ENCODE measurements around the gene SNRPD3.
"Not testable (repeated sequence)": the region's sequence is repeated elsewhere in the genome, so short reads cannot be mapped to it uniquely, and the experiment has no call there.

The SNRPD3 gene

DNA sequence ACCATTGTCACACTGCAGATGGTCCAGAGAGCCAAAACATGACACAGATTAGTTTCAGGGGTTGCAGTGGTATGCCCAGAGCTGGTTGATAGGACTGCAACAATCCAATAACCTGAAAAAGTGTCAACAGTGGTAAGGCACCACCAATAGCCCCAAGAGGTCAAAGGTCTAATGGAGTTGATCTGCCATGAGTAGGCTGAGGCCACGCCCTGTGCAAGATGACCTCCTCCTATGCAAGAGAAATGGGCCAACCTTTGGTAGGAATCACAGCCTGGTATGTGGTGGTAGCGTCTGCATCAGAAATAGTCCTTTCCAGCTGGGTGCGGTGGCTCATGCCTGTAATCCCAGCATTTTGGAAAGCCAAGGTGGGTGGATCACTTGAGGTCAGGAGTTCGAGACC lies 20.5 kb upstream of the SNRPD3 start:
- DNase-seq = no peak

DNA sequence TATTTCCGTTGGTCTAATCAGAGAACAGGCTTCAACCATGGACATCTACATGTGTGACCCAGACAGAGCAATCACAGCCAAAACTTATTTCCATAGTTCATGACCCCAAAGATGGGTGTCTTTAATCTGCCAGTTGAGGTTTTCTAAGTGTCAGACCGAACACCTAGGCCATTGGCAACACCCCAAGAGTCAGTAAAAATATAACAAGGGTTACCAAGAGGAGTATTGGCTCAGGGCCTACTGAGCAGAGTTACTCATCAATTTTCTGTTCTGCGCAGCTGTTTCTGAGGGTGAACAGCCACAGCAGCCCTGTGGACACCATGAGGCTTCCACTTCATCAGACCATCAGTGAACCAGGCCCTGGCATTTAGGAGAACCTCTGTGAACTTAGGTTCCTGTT lies 19.7 kb upstream of the SNRPD3 start:
- no peak for DNase-seq

DNA sequence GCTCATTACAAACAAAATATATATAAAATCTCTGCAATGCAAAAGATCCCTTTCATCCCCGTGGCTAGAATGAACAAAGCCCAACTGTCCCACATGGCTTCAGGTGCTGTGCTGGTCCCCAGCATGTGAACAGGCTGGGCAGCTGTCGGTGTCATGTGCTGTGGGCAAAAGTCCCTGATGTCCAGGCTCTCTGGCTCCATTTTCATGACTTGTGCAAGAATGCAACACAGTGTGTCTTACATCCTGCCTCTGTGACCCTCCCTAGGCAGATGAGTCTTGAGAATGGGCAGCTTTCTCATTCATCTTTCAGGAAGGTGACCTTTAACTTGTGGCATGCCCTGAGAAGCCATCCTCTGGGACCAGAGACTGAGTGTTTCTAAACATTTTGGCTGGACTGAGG lies 15.3 kb upstream of the SNRPD3 start:
- DNase-seq = no peak

- no peak for DNase-seq
Measured at GRCh38 chr22:24541681-24542515, 13.9 kb upstream of the SNRPD3 start.

DNA sequence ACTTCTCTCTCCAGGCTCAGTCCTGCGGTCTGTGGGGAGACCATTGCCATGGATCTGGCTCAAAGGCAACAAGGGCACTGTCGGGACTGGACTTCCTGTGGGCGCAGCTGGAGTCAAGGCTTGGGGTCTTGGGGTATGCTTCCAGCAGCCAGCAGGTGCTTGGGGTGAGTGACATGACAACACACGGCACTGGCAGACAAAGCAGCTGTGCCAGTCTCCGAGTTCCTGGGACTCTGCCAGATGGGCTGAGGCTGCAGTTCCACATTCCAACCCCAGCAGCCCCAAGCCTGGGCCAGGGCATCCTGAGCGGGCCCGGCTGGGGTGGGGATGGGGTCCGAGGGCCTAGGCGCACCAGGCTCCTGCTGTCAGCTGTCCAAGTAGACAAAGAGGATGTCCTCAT lies 13.2 kb upstream of the SNRPD3 start:
- peak; percentile 75 for DNase-seq

- no peak for DNase-seq
Measured at GRCh38 chr22:24543185-24543601, 12.6 kb upstream of the SNRPD3 start.

DNA sequence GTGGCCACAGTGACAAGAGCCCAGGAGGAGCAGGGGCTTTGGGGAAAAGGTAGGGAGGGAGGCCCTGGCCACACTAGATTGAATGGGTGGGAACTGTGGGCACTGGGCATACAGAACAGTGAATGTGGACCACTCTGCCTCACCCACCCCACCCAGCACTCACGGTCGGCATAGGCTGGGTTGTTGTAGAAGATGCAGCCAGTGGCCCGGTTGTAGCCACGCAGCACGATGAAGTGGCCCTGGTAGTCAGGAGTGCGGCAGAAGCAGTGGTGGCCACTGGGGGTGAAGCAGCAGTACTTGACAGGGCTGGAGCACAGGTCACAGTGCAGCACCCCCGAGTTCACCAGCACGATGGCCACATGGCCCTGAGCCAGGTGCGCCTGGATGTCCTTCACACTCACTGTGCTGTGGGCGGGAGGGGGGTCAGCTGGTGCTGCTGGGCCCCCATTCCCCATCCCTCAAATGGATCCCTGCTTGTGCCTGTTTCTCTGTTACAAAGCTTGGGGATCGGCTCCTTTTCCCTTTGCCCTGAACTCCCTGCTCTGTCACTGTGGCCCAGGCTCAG lies 12.0 kb upstream of the SNRPD3 start:
- no peak for DNase-seq

DNA sequence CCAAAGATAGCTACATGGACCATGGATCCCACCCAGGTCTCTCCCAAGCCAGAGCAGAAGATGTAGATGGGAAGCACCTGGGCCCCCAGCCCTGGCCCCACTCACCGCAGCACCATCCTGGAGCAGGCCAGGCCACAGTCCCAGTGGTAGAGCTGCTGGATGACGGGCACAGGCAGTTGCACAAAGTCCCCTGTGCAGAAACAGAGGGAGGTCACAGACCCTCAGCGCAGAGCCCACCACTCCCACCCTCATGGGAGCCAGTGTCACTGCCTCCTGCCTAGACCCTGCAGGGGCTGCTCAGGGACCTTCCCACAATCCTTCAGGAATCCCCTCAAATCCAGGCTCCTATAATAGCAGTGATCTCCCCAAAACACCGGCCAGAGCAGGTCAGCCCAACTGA lies 7.0 kb upstream of the SNRPD3 start:
- no peak for DNase-seq

- DNase-seq = no peak
Measured at GRCh38 chr22:24550028-24550901, 5.5 kb upstream of the SNRPD3 start.

DNA sequence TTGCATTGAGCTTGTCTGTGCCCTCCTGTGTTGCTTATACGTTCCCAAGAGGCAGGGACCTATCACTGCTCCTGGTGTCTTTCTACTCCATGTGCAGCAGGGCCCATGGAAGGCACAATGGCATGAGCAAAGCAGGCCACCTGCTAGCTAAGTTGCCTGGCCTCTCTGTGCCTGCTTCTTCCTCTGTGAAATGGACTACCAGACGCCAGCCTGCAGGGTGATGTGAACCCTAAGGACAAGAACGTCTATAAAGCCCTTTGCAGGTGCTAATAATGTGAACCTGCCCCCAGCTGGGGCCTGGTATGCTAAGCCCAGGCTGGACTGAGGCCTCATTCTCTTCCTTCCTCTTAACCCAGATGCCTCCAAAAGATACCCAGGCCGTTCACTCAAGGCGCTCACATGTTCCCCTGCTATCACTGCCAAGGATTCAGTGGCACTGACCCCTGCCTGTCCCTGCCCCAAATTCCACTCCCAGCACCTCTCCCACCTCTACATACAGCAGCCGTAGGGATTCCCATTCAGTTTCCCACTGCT lies 4.8 kb upstream of the SNRPD3 start:
- no peak for DNase-seq

- DNase-seq = not testable (repeated sequence)
Measured at GRCh38 chr22:24552503-24553286, 3.1 kb upstream of the SNRPD3 start.

- DNase-seq = peak; percentile 24
Measured at GRCh38 chr22:24553597-24554312, 2.0 kb upstream of the SNRPD3 start.

DNA sequence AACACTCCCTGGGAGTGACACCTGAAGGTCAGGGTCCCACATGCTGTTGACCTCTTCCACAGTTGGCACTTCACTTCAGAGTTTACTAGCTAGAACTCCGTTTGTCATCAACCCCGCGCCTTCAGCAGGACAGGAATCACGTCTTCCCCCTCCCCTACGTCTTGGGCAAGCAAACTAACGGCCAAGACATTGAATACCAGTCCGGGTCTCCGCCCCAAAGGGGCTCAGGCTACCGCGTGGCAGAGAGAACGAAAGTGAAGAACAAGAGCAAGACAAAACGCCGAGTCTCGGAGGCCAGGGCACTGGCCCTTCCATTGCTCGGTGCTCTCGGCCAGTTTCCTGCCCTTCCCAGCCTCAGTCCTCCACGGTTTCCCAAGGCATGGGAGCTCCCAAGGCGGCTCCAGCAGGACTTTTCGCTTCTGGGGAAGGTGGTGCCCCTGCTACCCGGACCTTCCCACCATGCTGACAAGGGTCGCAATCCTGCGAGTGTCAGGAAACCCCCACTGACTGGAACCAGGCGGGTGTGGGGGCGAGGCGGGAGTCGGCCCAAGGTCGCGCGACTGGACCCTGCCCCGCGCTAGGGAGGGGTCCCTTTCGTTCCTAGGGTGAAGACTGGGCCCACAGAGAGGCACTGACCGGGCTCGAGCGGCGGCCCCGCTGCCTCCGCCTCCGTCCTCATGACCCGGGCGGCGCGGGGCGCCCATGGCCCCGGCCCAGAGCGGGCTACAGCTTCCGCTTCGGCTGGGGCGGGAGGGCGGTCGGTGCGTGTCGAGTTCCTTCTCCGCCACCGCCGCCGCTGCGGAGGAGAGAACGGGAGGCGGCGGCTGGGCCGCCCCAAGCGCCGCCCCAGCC lies 1.3 kb upstream of the SNRPD3 start, which contains the start of gene GUCD1:
GUCD1 (minus strand) TSS at position 826 of the 852 bp plus-strand sequence; CDS start at position 679, 147 bp downstream.
- DNase-seq = no peak

DNA sequence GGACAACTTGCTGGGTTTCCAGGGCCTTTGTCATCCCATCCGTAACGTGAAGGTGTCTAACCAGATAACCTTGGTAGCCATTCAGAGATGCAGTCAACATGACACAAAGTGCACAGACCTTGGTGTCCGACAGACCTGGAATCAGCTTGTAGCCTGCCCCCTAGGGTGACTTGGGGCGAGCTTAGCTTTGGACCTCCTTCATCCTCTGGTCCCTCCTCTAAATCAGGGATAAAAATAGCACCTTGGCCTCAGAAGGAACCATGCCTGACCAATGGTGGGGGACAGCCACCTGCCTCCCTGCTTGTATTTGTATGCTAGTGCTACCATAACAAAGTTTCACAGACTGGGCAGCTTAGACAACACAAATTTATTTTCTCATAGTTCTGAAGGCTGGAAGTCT lies 3.7 kb downstream of the SNRPD3 start:
- no peak for DNase-seq

GRCh38 chr22:24563246-24563645 lies 7.4 kb downstream of the SNRPD3 start:
- no peak for DNase-seq

DNA sequence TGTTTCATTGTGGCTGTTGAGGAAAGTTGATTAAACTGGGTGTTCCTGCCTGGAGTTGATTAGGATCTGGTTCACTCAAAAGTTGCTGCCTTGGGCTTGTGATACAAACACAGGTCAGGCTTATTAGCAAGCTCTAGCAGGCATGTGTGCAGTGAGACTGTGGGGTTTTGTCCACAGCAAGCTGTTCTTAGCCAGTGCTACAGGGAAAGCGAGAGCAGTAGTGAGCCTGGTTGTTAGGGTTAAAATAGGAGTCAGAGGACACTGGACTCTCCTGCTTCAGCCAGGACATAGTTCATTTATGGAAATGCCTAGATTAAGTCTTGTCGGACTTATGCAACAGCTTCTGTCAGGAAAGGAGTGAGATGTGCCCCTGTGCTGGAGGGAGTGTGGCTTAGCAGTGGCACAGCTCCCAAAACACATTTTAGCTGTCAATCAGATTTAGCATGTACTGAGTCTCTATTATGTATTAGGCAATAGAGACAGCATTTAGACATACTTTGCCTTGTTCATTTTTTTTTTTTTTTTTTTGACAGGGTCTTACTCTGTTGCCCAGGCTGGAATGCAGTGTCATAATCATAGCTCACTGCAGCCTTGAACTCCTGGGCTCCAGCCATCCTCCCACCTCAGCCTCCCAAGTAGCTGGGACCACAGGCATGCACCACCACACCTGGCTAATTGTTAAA lies 8.7 kb downstream of the SNRPD3 start:
- DNase-seq = no peak

DNA sequence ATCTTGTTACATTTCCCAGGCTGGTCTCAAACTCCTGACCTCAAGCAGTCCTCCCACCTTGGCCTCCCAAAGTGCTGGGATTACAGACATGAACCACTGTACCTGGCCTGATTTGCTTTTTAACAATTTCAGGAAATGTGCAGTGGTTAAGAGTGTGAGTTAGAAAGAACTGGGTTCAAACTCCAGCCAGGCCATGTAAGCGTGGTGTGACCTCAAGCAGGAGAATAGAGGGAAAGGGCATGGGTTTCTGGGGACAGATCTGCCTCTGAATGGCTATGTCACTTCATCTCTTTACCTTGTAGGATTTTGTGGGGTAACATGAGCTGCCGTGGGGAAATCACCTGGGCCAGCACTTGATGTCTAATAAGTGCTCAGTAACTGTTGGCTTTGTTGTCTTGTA lies 9.3 kb downstream of the SNRPD3 start:
- no peak for DNase-seq

DNA sequence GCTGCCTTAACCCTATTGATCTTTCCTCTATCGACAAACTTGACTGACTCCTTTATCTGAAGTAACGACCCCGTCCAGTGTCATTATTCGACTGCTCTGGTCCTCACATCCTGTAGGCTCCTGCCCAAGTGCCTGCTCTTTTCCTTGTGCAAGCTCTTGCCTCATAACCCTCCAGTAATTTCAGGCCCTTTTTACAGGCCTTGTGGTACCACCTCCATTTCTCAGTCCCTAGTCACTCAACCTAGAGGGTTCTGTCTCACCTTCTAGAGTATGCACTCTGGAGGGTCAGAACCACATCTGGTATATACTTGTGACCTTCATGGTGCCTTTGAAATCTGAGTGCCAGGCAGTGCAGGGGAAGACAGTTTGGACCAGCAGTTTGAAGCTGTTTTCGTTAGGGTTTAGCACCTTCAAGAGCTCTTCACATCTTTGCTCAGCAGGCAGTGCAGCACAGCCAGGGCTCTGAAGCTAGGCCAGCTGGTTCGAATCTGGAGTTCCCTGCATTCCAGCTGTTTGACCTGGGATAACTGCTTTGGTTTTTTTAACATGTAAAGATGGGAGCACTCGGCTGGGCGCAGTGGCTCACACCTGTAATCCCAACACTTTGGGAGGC lies 11.2 kb downstream of the SNRPD3 start:
- no peak for DNase-seq

- no peak for DNase-seq
Measured at GRCh38 chr22:24567668-24568067, 11.9 kb downstream of the SNRPD3 start.

GRCh38 chr22:24571266-24571665 lies 15.5 kb downstream of the SNRPD3 start:
- DNase-seq = no peak
